Stimulated activated CD4-positive, alpha-beta T cell treated with anti-CD3 and anti-CD28 coated beads, Interleukin-4, amount 100 ng/mL, for 1 hour (primary cell): ENCODE measurements around the gene ACOX2.
A peak's percentile ranks its signal among the peaks of the same experiment; 100 is the strongest.

Experiments used
- DNase-seq: peaks from one replicate; pipeline ENCODE4 v3.0.0-alpha.2; 2020

Gene ACOX2

GRCh38 chr3:58536501-58537411 is at the start of gene ACOX2:
Gene ACOX2 (minus strand): TSS chr3:58537190. CDS start chr3:58535106, 2,084 bp downstream.
- DNase-seq, result no peak

DNA sequence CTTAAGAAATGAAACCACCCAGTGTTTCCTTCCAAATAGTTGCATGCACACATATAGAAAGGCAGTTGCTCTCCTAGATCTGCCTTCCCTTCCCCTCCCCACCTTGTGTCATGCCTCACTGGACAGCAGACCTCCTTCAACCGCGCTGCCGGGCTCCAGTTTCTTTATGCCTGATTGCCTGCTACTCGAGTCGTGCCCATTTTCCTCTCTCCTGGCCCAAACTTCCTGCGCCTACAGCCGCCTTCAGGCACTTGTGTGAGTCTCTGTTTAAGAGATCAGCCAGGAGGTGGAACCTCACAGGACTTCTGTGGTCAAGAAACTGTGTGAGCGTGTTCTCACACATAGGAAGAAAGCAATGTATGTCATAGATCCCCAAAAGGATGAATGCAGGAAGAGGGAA is 49.0 kb upstream of the ACOX2 start:
- DNase-seq, result no peak

DNA sequence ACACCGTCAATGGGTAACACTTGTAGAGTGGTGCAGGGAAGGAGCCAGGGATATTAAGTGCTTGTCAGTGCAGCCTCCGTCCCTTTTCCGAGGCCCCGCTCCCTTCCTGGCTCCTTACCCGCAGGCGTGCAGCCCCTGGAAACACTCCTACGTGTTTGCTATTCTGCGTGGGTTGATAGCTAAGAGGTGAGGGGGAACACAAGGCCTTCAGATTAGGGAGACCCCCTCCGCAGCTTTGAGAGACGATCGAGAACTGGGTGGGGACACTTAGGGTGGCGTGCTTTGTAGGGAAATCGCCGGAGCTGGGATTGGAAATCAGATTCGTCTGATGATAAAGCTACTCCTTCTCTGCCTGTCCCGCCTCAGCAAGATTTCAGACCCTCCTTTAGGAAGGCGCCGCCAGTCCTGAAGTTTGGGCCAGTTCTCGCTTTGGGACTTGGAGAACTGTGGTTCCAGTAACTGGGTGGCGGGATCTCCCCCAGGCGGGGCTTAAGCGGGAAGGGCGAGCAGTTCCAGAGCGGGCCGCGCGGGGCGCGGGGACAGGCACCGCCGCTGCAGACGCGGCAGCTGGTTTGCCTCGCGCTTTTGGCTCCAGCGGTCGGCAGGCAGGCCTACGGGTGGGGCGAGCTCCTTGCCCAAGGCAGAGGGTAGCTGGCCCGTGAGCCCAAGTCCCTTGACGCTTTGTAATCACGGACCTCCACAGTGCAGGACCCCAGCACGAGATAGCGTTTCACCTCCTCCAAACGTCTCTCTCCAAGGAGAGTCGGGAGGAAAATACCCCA is 48.2 kb upstream of the ACOX2 start:
- peak; percentile 51 for DNase-seq

GRCh38 chr3:58584690-58585004 is 47.7 kb upstream of the ACOX2 start:
- DNase-seq, result no peak

DNA sequence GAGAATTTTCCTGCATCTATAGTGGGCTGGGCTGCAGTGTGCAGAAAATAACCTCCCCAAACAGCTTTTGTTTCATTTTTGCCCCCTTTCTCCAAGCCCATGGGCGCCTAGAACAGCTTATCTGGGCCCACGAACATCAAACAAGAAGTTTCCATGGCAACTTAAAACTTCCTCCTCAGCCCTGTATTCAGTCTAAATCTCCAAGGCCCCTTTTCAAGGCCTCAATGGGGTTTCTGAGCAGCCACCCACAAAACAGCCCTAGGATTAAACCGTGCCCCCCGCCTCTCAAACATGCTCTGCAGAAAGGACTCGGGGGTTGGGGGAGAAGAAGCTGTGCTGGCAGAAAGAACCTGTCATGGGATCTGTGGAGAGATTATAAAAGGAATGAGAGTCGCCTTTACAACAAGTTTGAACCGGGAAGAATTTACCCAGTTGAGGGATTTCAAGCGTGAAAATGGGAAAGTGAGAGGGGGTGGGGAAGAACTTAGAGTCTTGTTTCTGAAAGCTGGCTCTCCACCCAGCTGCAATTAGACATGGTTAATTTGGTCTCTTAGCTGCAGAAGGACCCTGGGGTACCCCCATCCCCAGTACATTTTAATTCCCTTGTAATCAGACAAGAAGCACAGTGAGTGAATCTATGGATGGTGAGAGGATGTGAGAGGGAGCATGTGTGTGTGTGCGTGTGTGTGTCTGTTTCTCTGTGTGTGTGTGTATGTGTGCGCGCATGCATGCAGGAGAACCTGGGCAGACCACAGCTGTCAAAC is 44.5 kb upstream of the ACOX2 start:
- no peak for DNase-seq

DNA sequence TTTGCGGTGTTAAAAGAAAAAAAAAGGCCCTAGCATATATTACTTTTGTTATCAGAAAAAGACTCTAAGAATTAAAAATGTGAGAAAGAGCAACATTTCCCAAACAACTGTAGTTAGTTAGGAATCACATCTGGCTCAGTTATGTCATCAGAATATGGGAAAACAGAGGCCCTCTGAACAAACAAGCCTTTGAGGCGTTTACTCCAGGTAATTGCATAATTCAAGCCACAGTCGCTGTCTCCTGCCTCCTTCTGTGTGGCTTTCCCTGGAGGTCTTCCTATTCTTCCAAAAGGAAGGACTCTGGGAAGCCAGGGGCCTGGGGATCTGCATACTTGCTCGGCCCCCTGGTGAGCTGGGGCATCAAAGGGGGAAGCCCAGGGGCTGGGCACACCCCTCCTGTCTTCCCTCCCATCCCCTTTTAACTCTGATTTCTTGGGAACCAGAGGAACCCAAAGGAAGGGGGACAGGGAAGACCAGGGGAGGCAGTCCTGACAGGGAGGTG is 43.9 kb upstream of the ACOX2 start:
- DNase-seq, result no peak

DNA sequence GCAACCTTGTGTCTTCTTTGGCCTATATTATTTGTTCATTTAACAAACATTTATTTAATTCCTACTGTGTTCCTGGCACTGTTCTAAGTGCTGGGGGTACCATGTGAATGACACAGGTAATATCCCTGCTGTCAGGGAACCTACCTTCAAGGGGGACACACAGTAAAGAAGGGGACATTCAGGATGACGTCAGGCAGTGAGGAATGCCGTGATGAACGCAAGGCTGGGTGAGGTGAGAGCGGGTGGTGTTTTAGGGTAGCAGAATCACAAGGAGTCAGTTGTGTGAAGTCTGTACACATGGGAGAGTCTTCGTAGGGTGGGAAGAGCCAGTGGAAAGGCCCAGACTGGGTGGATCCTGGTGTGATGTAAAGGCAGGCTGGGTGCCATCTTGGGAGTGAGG is 41.9 kb upstream of the ACOX2 start:
- DNase-seq, result no peak

- DNase-seq, result no peak
These were observed 40.4 kb upstream of the ACOX2 start, which contains the start of gene FAM107A for GRCh38 chr3:58577269-58577821. Gene FAM107A (minus strand): TSS chr3:58577391. CDS start chr3:58569860, 7,531 bp downstream.

GRCh38 chr3:58576716-58577115 is 39.7 kb upstream of the ACOX2 start:
- no peak for DNase-seq

GRCh38 chr3:58575971-58576652 is 39.1 kb upstream of the ACOX2 start:
- DNase-seq, result no peak

GRCh38 chr3:58574682-58575081 is 37.7 kb upstream of the ACOX2 start:
- no peak for DNase-seq

GRCh38 chr3:58574106-58574505 is 37.1 kb upstream of the ACOX2 start:
- DNase-seq, result no peak

DNA sequence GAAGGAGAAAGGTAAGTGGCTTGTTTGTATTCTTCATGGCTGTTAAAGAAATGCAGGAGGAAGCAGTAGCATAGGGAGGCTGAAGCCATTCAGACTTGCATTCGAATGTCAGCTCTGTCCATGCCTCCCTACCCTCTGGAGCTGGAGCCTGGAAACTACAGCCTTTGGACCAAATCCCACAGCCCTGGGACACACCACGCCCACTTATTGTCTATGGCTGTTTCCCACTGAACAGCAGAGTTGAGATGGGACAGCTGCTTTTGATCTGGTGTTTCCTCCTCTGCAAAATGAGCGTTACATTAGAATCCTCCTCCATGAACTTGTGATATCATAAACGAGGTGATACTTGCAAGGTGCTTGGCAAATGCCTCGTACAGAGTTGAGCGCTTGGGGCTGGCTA is 36.6 kb upstream of the ACOX2 start:
- DNase-seq, result no peak

- no peak for DNase-seq
These were observed 35.7 kb upstream of the ACOX2 start for GRCh38 chr3:58572634-58573230.

DNA sequence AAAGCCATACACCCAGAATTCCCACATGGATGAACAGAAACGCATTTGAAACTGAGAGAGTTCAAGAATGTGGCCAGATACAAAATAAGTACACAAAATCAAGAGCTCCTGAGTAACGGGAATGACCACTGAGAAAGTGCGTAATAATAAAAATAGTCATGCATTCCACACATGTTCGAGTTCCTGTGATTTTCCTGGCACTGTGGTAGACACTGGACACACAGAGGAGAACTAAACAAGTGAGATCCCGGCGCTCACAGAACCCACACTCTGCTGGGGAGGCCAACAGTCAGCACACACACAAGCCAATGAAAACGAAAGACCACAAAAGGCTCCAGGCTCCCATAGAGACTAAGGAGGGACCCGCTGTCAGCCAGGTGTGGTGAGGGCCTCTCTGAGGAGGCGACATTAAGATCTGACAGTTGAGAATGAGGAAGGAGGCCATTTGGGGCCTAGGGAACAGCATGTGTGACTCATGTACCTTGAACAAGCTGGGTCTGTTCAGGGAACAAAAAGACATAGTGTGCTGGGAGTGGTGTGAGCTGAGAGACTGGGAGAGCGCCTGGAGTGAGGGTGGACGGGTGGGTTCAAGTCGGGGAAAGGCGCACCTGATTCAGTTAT is 35.1 kb upstream of the ACOX2 start:
- no peak for DNase-seq

GRCh38 chr3:58570851-58571250 is 33.9 kb upstream of the ACOX2 start:
- no peak for DNase-seq

GRCh38 chr3:58569287-58570001 is 32.5 kb upstream of the ACOX2 start:
- no peak for DNase-seq

GRCh38 chr3:58568572-58569286 is 31.7 kb upstream of the ACOX2 start:
- DNase-seq, result peak; percentile 75

GRCh38 chr3:58567251-58567515 is 30.2 kb upstream of the ACOX2 start:
- no peak for DNase-seq
